BLaER1 (cell line): ENCODE measurements around the gene MAMDC2.
A peak's percentile ranks its signal among the peaks of the same experiment; 100 is the strongest.

Experiments used
- H3K27ac ChIP-seq: shearing (Covaris generic); formaldehyde crosslinking; 2 replicates; pipeline ENCODE4 v1.8.1; 2022
- H3K27me3 ChIP-seq: shearing (Covaris generic); formaldehyde crosslinking; 2 replicates; pipeline ENCODE4 v1.8.1; 2022
- H3K36me3 ChIP-seq: shearing (Covaris generic); formaldehyde crosslinking; 2 replicates; pipeline ENCODE4 v1.8.1; 2022
- H3K4me1 ChIP-seq: shearing (Covaris generic); formaldehyde crosslinking; 2 replicates; pipeline ENCODE4 v1.8.1; 2022
- H3K4me2 ChIP-seq: shearing (Covaris generic); formaldehyde crosslinking; 2 replicates; pipeline ENCODE4 v1.8.1; 2022
- H3K4me3 ChIP-seq: shearing (Covaris generic); formaldehyde crosslinking; 2 replicates; pipeline ENCODE4 v1.8.1; 2022
- H3K9ac ChIP-seq: shearing (Covaris generic); formaldehyde crosslinking; 2 replicates; pipeline ENCODE4 v1.8.1; 2022
- H3K9me3 ChIP-seq: shearing (Covaris generic); formaldehyde crosslinking; 2 replicates; pipeline ENCODE4 v1.8.1; 2022
- H4K20me1 ChIP-seq: shearing (Covaris generic); formaldehyde crosslinking; 2 replicates; pipeline ENCODE4 v1.8.1; 2022
- Cebpa-rat ChIP-seq: shearing (Covaris generic); IDR thresholded peaks from 2 replicates; pipeline ENCODE4 v1.8.1; 2022

MAMDC2 gene

DNA sequence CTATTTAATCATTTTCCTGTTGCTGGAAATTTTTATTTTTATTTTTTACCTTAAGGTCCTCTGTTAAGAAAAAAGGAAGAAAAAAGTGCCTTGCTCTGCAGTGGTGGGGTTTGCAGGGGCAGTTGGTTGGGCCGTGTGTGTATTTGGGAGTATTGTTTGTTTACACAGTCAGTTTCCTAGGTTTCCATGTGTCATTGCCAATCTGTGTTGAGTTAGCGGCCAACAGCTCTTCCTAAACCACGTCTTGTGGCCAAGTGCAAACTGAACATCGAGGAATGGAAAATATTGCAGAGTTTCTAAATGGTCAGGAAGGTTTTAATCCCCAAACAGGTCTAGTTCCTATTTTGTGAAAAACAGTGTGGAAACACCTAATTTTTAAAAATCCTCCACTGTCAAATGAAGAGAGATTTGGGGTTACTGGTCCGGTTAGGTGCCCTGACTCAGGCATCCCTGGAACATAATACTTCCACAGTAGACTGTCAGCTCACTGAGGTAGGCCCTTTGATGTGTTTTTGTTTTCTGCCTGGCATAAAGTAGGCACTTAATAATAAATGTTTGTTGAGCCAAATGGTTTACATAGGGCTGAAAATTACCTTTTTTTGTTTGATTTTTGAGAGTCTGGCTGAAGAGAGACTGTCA is 37.0 kb downstream of the MAMDC2 start:
- Histone ChIP-seq H3K4me3 (no peak overlapping the region), H3K9ac (no peak overlapping the region), H3K4me1 (no peaks in the 10 kb centered on the region), H4K20me1 (no peaks in the 10 kb centered on the region), H3K36me3 (no peaks in the 10 kb centered on the region), H3K4me2 (no peak overlapping the region), H3K27ac (no peak overlapping the region), H3K9me3 (no peaks in the 10 kb centered on the region), H3K27me3 (no peaks in the 10 kb centered on the region)
- no peak for TF ChIP-seq Cebpa-rat

DNA sequence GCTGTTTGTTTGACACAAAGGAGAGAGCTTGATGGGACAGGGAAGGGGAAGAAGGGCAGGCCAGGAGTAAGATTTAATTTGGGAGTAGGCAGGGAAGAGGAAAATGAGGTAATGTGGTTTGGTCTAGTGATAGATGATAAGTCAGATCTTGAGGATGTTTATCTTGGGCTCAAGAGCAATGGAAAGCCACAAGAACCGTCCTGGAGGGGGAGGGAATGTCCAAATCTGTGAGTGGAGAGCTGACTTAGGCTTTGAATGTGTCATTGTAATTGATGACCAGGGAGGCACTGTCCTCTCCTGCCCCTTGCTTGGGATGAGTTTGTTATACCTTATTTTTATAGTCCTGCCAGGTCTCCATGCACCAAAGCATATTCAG is 37.5 kb downstream of the MAMDC2 start:
- H3K27ac ChIP-seq, result no peak overlapping the region
- no peaks in the 10 kb centered on the region for H3K4me1 ChIP-seq
- no peak overlapping the region for H3K9ac ChIP-seq
- no peak overlapping the region for H3K4me2 ChIP-seq
- no peak for TF ChIP-seq Cebpa-rat
- no peak overlapping the region for H3K4me3 ChIP-seq
- H3K27me3 ChIP-seq, result no peaks in the 10 kb centered on the region
- H3K9me3 ChIP-seq, result no peaks in the 10 kb centered on the region
- no peaks in the 10 kb centered on the region for H3K36me3 ChIP-seq
- H4K20me1 ChIP-seq, result no peaks in the 10 kb centered on the region

DNA sequence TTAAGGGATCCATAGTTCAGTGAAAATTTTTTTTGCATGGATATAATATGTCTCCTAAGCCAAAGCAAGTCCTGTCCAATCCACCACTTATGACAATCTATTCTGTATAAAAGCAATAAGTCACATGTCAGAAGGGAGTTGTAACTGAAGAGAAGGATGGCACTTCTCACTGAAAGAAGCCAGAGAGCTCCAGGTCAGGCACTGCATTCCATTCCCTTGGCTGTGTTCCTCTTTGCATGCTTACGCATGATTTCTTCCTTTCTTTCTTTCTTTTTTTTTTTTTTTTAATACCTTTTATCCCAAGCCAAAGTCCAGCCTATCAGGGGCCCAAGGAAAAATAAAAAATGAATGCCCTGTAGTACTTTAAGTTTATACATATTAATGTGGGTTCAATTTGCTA is 39.8 kb downstream of the MAMDC2 start:
- Histone ChIP-seq H3K27me3 (no peaks in the 10 kb centered on the region), H3K4me2 (no peak overlapping the region), H3K9me3 (no peaks in the 10 kb centered on the region), H3K36me3 (no peaks in the 10 kb centered on the region), H3K9ac (no peak overlapping the region), H3K27ac (no peak overlapping the region), H3K4me1 (no peaks in the 10 kb centered on the region), H3K4me3 (no peak overlapping the region), H4K20me1 (no peaks in the 10 kb centered on the region)
- no peak for TF ChIP-seq Cebpa-rat

DNA sequence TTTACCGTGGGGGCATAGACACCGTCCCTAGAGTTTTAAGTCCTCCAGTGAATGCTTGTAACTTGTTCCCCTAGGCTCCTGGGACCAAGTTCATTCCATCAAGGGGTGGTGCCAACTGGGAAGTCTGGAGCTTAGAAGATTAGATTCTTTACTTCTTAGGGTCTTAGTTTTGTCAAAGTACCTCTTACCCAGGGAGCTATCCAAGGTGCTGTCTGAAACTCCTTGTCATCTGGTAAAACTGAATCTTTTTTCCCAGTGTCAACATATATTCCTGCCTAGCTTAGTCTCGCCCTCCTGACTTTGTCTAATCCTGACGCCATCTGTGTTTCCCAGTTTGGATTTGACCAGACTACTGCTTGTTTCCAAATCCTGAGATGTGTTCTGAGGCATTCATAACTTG is 41.6 kb downstream of the MAMDC2 start:
- Histone ChIP-seq H3K4me3 (no peak overlapping the region), H3K4me2 (no peak overlapping the region), H4K20me1 (no peaks in the 10 kb centered on the region), H3K36me3 (no peaks in the 10 kb centered on the region), H3K9me3 (no peaks in the 10 kb centered on the region), H3K27ac (no peak overlapping the region), H3K9ac (no peak overlapping the region), H3K4me1 (no peaks in the 10 kb centered on the region), H3K27me3 (no peaks in the 10 kb centered on the region)
- TF ChIP-seq Cebpa-rat, result no peak

DNA sequence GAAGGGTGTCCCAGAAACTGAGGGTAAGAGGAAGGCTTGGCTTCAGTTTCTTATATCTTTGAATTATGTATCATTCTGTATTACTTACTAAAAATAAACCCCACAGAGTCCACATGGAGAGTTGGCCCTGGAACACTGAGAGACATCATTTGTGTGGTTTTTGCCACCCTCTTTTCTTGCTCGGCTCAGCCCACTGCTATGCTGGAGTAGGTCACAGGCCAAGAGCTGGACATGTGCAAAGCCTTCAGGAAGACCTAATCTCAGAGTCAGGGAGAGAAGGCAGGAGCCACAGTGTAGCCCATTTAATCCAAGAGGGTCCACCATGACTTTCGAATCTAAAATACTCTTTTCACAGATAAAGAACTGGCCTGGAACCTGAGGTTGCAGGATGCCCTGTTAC is 47.5 kb downstream of the MAMDC2 start:
- Histone ChIP-seq H3K4me2 (no peak overlapping the region), H3K27me3 (no peaks in the 10 kb centered on the region; the same call in 1 of the 2 replicates), H3K9ac (no peak overlapping the region), H3K4me3 (no peak overlapping the region), H4K20me1 (no peaks in the 10 kb centered on the region), H3K27ac (no peak overlapping the region), H3K4me1 (peaks cover 8% of the 10 kb centered on the region; the same call in 1 of the 2 replicates), H3K36me3 (no peaks in the 10 kb centered on the region), H3K9me3 (no peaks in the 10 kb centered on the region)
- no peak for TF ChIP-seq Cebpa-rat

DNA sequence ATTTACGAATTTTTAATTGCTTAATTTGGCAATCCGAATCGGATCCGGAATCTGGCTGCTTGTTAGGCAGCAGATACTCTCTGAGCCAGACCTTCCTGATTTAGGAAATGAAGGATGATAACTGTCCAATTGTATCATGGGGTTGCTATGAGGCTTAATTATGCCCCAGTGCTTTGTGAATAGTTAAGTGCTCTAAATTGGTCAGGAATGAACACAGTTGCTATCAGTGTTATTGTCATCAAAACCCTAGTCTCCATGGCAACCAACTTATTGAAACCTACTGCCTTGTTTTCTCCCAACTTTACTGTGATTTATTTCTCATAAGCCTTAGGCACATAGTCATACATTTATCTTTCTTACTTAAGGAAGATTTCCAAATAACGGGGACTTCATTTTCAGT is 47.9 kb downstream of the MAMDC2 start:
- Histone ChIP-seq H3K27me3 (no peaks in the 10 kb centered on the region; the same call in 1 of the 2 replicates), H3K9ac (no peak overlapping the region), H3K27ac (no peak overlapping the region), H4K20me1 (no peaks in the 10 kb centered on the region), H3K4me1 (peaks cover 8% of the 10 kb centered on the region; the same call in 1 of the 2 replicates), H3K9me3 (no peaks in the 10 kb centered on the region), H3K36me3 (no peaks in the 10 kb centered on the region), H3K4me3 (no peak overlapping the region), H3K4me2 (no peak overlapping the region)
- TF ChIP-seq Cebpa-rat, result no peak

DNA sequence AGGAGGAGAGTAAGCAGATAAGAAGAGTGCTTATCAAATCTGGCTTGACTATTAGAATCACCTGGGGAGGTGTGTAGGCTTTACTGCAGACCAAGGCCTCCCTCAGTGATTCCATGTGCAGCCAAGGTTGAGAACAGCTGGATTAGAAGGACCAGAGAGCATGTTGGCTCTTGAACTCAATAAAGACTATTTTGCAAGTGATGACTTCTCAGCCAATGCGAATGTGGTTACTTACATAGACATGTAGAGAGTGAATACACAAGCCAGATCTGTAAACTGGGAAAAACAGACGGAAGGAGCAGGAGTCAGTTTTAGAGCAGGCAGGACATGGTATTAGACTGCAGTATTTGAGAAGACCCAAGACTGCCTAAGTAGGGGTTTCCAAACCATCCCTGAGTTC is 48.5 kb downstream of the MAMDC2 start:
- Histone ChIP-seq H3K4me1 (peaks cover 8% of the 10 kb centered on the region; the same call in 1 of the 2 replicates), H3K27me3 (no peaks in the 10 kb centered on the region; the same call in 1 of the 2 replicates), H3K9ac (no peak overlapping the region), H3K9me3 (no peaks in the 10 kb centered on the region), H3K4me3 (no peak overlapping the region), H3K27ac (no peak overlapping the region), H3K4me2 (no peak overlapping the region), H3K36me3 (no peaks in the 10 kb centered on the region), H4K20me1 (no peaks in the 10 kb centered on the region)
- no peak for TF ChIP-seq Cebpa-rat

DNA sequence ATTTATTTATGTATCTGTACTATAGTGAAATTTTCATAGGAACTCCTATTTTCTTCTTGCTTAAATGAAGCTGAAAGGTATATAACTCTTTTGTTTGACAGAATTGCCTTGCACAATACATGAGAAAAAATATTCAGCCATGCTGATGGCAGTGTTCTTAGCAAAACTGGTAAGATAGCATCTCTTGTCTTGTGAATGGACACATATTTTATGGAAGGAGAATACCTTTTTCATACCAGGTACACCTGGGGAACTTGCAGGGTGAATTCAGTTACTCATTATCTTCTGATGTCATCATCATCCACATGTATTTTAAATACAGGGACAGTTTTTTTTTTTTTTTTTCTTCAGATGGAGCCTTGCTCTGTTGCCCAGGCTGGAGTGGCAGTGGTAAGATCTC is 49.4 kb downstream of the MAMDC2 start:
- no peaks in the 10 kb centered on the region; the same call in 1 of the 2 replicates for H3K27me3 ChIP-seq
- H3K9me3 ChIP-seq, result no peaks in the 10 kb centered on the region
- no peak overlapping the region for H3K4me3 ChIP-seq
- H3K36me3 ChIP-seq, result no peaks in the 10 kb centered on the region
- H3K4me2 ChIP-seq, result no peak overlapping the region
- no peak for TF ChIP-seq Cebpa-rat
- H3K27ac ChIP-seq, result no peak overlapping the region
- H3K4me1 ChIP-seq, result peaks cover 8% of the 10 kb centered on the region; the same call in 1 of the 2 replicates
- H3K9ac ChIP-seq, result no peak overlapping the region
- no peaks in the 10 kb centered on the region for H4K20me1 ChIP-seq

DNA sequence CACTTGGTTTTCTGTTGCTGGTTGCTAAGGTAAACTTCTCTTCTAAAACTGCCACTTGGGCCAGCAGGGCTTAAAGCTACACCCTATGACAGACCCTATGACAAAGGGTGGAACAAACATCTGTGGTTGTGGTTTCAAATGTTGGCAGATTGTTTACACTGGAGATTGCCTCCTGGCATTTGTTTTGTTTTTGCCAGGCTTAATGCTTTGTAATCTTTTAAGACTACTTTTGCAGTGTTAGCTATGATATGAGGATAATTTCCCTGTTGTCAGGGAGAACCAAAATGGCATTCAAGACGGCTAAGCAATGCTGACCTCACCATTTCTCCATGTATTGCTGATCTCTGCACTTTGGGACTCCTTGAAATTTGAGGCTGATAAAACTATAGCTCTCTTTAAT is 50.3 kb downstream of the MAMDC2 start:
- Histone ChIP-seq H3K27ac (no peak overlapping the region), H3K9ac (no peak overlapping the region), H3K9me3 (no peaks in the 10 kb centered on the region), H4K20me1 (no peaks in the 10 kb centered on the region), H3K4me3 (no peak overlapping the region), H3K27me3 (no peaks in the 10 kb centered on the region; the same call in 1 of the 2 replicates), H3K4me1 (peaks cover 8% of the 10 kb centered on the region; the same call in 1 of the 2 replicates), H3K4me2 (peak overlapping the region; percentile 18; the same call in 1 of the 2 replicates), H3K36me3 (no peaks in the 10 kb centered on the region)
- TF ChIP-seq Cebpa-rat, result no peak

DNA sequence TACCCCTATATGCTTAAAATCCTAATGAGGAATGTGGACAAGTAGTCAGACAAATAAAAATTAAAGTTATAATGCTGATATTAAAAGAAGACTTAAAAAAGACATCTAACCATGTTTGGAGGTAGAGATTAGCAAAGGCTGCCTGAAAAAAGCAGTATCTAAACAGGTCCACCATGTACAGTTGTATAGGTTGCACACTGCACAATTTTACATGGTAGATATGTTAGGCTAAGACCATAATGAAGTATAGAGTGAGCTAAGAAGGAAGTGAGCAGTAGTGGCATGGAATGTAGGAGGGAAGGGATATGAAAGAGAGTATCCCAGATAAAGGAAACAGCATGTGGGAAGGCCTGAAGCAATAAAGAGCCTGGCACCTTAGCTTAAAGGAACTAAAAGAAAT is 51.1 kb downstream of the MAMDC2 start:
- Histone ChIP-seq H3K4me2 (no peak overlapping the region), H4K20me1 (no peaks in the 10 kb centered on the region), H3K9ac (no peak overlapping the region), H3K4me1 (peaks cover 8% of the 10 kb centered on the region; the same call in 1 of the 2 replicates), H3K9me3 (no peaks in the 10 kb centered on the region), H3K36me3 (no peaks in the 10 kb centered on the region), H3K27me3 (no peaks in the 10 kb centered on the region; the same call in 1 of the 2 replicates), H3K4me3 (no peak overlapping the region), H3K27ac (no peak overlapping the region)
- TF ChIP-seq Cebpa-rat, result no peak
